ENCODE results near the gene OR10H1. TPM values are rescaled to one million over a fixed set of nuclear protein-coding genes. Genes with fewer than 3 reads are reported as not detected.

OR10H1 gene
- total RNA-seq, 1 experiment from 2014 or later = 0.17 TPM

GRCh38 chr19:15836330-15837220 is 21.1 kb upstream of the OR10H1 start:
- H3K79me2 ChIP-seq (ENCODE audit: insufficient read depth, low read length) = peaks cover 32% of the 10 kb centered on the region
- intact Hi-C loops (cut with micrococcal nuclease) = loop anchor here (2.0 to 5.0 kb wide), 3 partner anchors 26 to 346 kb away; no protein-coding TSS in a partner anchor
- ChIA-PET CTCF (interaction anchor here (1.1 to 1.2 kb wide), 2 partner anchors 25 to 346 kb away, joined by 3 to 6 read pairs; no protein-coding TSS in a partner anchor), POLR2A (interaction anchor here (0.6 to 4.2 kb wide), 16 partner anchors 10 to 1580 kb away, joined by 3 to 60 read pairs (median 4); partner anchors contain the start of genes CYP4F3 and FAM32A), RAD21 (ENCODE audit: low non-redundant PET in 1 of 2, low total read pairs in 2 of 2, uncharacterized antibody in 2 of 2, unreplicated experiment in 2 of 2) (interaction anchor here in 1 of 2 experiments (0.6 kb wide), 1 partner anchor 22 kb away, joined by 5 read pairs; no protein-coding TSS in a partner anchor)
- BruUV-seq (replicated peaks) = TSS peak; percentile 25
- H3K36me3 ChIP-seq (ENCODE audit: control insufficient read depth in 1 of 2, insufficient read depth in 2 of 2, low read length in 2 of 2) = peaks cover 0 to 32% of the 10 kb centered on the region in 2 experiments; a peak in 1 of 4 replicates
- H3K9me2 ChIP-seq (ENCODE audit: insufficient read depth) = no peaks in the 10 kb centered on the region
- no peaks in the 10 kb centered on the region for H3K9me3 ChIP-seq (ENCODE audit: control insufficient read depth in 1 of 2, insufficient read depth in 1 of 2, low read depth in 1 of 2, low read length in 2 of 2)
- no peak overlapping the region for H2AFZ ChIP-seq (ENCODE audit: low read depth, low read length, poor library complexity, severe bottlenecking)
- peak; percentile 83 for ATAC-seq
- peak overlapping the region; percentile 97 for H3K9ac ChIP-seq (ENCODE audit: low read length)
- peak overlapping the region; percentile 59 to 60 for H3K4me3 ChIP-seq (replicated peaks in 1 of 2; ENCODE audit: low read depth in 1 of 2, low read length in 2 of 2)
- H3K4me2 ChIP-seq (ENCODE audit: low read length) = peak overlapping the region; percentile 78
- DNase-seq (ENCODE audit: low read depth, low spot score) = peak; percentile 96
- no peaks in the 10 kb centered on the region for H3K27me3 ChIP-seq (ENCODE audit: insufficient read depth, low read length)
- peak overlapping the region; percentile 100 for H3K27ac ChIP-seq (ENCODE audit: low read depth, low read length)
- no peaks in the 10 kb centered on the region for H4K20me1 ChIP-seq (ENCODE audit: insufficient read depth)
- peaks cover 55 to 90% of the 10 kb centered on the region in 2 experiments for H3K4me1 ChIP-seq (ENCODE audit: control insufficient read depth in 1 of 2, insufficient read depth in 2 of 2, low read length in 2 of 2)
- TF ChIP-seq EZH2 (IDR thresholded peaks at IDR 0.05) (no peak), CBX3 (IDR thresholded peaks at IDR 0.05; ENCODE audit: low read depth) (peak; percentile 49), EZH2phosphoT487 (IDR thresholded peaks at IDR 0.05; ENCODE audit: borderline replicate concordance) (no peak), POLR2AphosphoS5 (IDR thresholded peaks at IDR 0.05; ENCODE audit: low read depth, low read length) (peak; percentile 69), ATF3 (IDR thresholded peaks at IDR 0.05) (no peak), SRF (IDR thresholded peaks at IDR 0.05; ENCODE audit: low read depth) (0 out of 2 replicates have a peak, but pooled peaks have one; percentile 2), TCF7L2 (IDR thresholded peaks at IDR 0.05; ENCODE audit: borderline replicate concordance, extremely low read depth, insufficient read depth, insufficient read length) (peak; percentile 82), ZBTB33 (IDR thresholded peaks at IDR 0.05; ENCODE audit: extremely low read depth, insufficient replicate concordance, low read length) (peak; percentile 70), CEBPB (IDR thresholded peaks at IDR 0.05; ENCODE audit: low read depth) (no peak; the same call in 1 of the 2 replicates), YY1 (IDR thresholded peaks at IDR 0.05; ENCODE audit: extremely low read depth, insufficient replicate concordance, low read depth, low read length) (peak; percentile 4), FOSL1 (IDR thresholded peaks at IDR 0.05; ENCODE audit: low read depth) (0 out of 2 replicates have a peak, but pooled peaks have one; percentile 11), RAD21 (IDR thresholded peaks at IDR 0.05; ENCODE audit: low read depth) (peak; percentile 14; the same call in 1 of the 2 replicates), ELF1 (IDR thresholded peaks at IDR 0.05; ENCODE audit: borderline replicate concordance, low read depth) (peak; percentile 85; the same call in 1 of the 2 replicates), EGR1 (IDR thresholded peaks at IDR 0.05; ENCODE audit: low read depth) (peak; percentile 21; the same call in 1 of the 2 replicates)
- TF ChIP-seq, protein P1, sequence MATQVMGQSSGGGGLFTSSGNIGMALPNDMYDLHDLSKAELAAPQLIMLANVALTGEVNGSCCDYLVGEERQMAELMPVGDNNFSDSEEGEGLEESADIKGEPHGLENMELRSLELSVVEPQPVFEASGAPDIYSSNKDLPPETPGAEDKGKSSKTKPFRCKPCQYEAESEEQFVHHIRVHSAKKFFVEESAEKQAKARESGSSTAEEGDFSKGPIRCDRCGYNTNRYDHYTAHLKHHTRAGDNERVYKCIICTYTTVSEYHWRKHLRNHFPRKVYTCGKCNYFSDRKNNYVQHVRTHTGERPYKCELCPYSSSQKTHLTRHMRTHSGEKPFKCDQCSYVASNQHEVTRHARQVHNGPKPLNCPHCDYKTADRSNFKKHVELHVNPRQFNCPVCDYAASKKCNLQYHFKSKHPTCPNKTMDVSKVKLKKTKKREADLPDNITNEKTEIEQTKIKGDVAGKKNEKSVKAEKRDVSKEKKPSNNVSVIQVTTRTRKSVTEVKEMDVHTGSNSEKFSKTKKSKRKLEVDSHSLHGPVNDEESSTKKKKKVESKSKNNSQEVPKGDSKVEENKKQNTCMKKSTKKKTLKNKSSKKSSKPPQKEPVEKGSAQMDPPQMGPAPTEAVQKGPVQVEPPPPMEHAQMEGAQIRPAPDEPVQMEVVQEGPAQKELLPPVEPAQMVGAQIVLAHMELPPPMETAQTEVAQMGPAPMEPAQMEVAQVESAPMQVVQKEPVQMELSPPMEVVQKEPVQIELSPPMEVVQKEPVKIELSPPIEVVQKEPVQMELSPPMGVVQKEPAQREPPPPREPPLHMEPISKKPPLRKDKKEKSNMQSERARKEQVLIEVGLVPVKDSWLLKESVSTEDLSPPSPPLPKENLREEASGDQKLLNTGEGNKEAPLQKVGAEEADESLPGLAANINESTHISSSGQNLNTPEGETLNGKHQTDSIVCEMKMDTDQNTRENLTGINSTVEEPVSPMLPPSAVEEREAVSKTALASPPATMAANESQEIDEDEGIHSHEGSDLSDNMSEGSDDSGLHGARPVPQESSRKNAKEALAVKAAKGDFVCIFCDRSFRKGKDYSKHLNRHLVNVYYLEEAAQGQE (IDR thresholded peaks at IDR 0.05; ENCODE audit: low read depth) = no peak
- TF ChIP-seq, protein P2, sequence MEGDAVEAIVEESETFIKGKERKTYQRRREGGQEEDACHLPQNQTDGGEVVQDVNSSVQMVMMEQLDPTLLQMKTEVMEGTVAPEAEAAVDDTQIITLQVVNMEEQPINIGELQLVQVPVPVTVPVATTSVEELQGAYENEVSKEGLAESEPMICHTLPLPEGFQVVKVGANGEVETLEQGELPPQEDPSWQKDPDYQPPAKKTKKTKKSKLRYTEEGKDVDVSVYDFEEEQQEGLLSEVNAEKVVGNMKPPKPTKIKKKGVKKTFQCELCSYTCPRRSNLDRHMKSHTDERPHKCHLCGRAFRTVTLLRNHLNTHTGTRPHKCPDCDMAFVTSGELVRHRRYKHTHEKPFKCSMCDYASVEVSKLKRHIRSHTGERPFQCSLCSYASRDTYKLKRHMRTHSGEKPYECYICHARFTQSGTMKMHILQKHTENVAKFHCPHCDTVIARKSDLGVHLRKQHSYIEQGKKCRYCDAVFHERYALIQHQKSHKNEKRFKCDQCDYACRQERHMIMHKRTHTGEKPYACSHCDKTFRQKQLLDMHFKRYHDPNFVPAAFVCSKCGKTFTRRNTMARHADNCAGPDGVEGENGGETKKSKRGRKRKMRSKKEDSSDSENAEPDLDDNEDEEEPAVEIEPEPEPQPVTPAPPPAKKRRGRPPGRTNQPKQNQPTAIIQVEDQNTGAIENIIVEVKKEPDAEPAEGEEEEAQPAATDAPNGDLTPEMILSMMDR (IDR thresholded peaks at IDR 0.05 in 2 of 3, conservative IDR thresholded peaks at IDR 0.05 in 1 of 3; ENCODE audit: borderline replicate concordance in 1 of 3, insufficient read depth in 1 of 3, low read depth in 2 of 3, low read length in 2 of 3) = no peak

All from HCT116 (cell line).